A204.1 (cell line): Measurements from ENCODE around the gene MRPS22.
"Not testable (repeated sequence)": the region's sequence is repeated elsewhere in the genome, so short reads cannot be mapped to it uniquely, and the experiment has no call there.

Source experiments
- FAIRE-seq: peaks from 2 replicates; lab custom pipeline; 2012; peaks lifted over from hg19 to GRCh38; lab: Jason Lieb, UNC

Gene MRPS22

GRCh38 chr3:139396707-139397106 is 52.9 kb downstream of the MRPS22 start:
- no peak for FAIRE-seq

- not testable (repeated sequence) for FAIRE-seq
These were observed 57.3 kb downstream of the MRPS22 start for GRCh38 chr3:139401155-139401554.
